Dermis blood vessel endothelial cell (primary cell): ENCODE measurements around the gene AIMP1. TPM values are rescaled to one million over a fixed set of nuclear protein-coding genes. Genes with fewer than 3 reads are reported as not detected.
"Not testable (repeated sequence)": the region's sequence is repeated elsewhere in the genome, so short reads cannot be mapped to it uniquely, and the experiment has no call there.

Experiments
- DNase-seq: peaks from one replicate; pipeline ENCODE4 v3.0.0; 2010
- total RNA-seq: library from RNA; depleted of rRNA; stranded (reverse); fragments of >200 nt; gene quantifications from 2 replicates; pipeline ENCODE4 v1.2.3, GENCODE V29; 2014

Gene AIMP1
- total RNA-seq, 1 donor from 2014 or later: 21.3 TPM

DNA sequence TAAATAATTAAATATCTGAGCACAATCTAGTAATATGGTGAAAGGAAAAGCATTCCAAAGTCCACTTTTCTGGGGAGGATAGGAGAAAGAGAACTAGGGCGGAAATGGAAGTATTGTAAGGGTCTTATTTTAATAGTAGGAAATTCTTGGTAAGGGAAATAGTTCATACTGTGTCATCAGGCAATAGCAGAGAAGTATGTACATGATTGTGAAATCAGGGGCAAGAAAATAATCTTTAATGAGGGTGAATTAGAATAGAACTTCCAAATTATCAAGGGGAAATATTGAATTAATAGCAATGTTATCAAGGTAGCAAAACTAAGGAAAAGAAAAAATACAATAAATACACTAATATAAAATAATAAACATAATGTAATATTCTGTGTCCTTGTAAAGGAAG is 37.4 kb downstream of the AIMP1 start:
- DNase-seq: no peak

DNA sequence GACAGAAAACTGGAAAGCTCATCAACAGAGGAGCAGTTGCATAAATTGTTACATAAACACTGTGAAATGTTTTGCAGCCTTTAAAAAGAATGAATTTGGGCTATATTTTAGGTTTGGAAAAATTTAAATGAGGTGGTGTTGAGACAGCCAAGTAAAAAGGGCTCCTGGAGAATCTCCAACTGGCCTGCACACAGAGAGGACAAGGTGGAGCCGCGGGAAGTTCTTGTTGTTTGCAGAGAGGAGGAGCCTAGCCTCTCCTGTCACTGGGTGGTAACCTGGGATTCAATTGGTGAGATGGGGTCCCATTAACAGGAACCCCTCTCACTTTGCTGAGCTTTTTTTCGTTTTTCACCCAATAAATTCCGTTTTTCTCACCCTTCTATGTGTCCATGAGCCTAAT is 38.8 kb downstream of the AIMP1 start:
- no peak for DNase-seq

DNA sequence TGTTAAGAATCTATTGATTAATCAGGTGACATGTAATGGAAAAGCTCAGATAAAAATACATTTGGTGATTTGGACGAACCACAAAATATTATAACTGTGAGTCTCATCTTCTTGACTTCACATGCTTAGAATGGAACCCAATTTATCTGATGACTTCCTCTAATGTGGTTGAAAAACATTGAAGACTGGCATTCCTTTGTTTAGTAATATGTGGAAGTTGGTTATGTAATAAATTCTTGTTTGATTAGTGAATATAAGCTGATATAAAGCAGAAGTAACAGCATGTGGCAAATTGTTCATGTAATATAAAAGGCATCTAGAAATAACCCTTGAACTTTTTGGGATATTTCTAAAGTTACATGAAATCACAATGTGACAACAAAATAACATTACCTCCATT is 42.5 kb downstream of the AIMP1 start:
- DNase-seq: no peak

DNA sequence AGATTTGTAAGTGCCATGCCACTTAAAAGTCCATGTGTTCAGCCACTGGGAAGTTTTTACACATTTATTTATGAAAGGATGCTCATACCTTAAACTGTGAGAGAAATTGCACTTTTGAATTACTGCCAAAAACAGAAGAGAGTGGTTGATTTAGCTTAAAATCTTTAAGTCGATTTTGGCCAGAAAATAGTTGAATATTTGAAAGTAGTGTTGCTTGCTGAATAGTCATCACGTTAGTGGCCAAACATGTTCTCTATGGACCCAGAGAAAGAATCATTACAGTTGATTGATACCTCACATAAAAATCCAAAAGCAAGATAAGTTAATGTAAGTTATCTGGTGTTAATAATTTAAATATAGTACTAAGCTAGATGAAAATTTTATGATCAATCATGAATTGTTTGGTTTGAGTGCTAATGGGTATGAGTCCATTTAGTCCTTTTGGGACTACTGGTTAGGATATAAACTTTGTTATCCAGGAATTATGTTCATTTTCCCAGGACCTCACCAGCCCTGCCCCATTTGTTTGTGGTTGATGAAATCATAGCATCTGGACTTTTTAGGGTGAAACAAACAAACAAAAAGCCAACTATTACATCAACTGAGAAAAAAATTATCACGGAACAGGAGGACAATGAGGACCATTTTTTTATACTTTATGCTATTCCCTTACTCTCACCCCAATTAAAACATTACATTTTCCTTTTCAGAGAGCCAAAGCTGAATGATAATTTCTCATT is 45.9 kb downstream of the AIMP1 start:
- no peak for DNase-seq

DNA sequence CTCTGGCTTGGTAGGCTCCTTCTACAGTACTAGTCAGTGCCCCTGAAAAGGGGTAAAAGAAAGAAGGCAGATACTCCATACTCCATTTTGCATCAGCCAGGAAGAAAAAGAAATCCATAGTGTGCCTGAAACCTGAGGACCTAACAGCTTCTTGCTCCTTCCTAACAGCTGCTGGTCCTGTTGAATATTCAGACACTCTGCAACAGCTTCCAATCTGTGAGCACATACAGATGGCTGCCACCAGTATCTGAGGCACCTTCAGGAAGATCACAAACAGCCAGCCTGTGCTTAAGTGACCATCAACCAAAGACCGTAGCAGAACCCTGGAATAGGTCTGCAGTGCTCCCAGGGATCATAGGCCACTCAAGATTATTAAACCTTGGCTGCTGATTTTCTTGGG is 47.9 kb downstream of the AIMP1 start:
- DNase-seq: no peak

DNA sequence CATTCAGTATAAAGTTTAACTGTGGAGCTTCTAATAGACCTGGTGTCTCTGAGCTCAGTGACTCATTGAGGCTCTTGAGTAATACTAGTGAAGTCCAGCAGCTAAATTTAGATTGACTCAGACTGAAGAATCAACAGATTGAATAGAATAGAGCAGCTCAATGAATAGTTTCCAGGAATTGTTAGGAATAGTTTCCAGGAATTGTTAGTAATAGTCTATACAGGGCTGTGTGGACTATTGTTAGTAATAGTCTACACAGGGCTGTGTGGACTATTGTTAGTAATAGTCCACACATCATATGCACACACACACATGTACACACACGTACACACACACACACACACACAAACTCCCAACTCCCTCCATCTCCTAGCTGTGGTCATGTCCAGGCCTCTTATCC is 49.3 kb downstream of the AIMP1 start:
- peak; percentile 91 for DNase-seq

DNA sequence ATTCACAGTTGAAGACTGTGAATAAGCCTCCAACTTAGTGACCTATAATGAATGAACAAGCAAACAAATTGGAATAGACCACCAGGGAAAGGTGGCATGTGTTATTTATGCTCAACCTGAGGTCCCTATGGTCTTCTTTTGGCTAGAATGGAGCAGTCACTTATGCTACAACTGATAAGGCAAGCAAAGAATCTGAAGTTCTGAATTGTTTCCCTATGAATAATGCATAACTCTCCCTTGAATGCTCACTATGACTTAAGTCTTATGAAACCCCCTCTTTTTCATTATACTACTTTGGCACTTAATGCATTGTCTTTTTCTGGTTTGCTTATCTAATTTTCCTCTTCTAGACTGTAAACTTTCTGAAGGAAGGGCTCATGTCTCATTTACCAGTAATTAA is 49.7 kb downstream of the AIMP1 start:
- DNase-seq: no peak

DNA sequence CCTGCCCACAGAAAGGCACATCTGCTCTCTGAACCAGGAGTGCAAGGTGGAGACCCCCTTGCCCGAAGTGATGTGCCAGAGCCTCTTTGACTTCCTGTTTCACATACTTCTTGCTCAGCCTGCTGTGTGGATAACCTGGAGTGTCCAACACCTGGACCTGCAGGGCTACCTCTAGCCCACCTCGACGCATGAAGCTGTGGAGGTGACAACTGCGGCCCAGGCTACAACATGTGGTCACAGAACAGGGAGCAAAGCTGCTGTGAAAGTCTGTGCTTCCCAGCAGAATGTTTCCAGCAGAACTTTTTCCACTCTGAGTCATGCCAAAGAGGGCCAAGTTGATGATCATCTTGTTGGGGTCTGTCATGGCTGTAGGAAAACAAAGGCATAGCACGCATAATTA is 50.7 kb downstream of the AIMP1 start:
- DNase-seq: no peak

DNA sequence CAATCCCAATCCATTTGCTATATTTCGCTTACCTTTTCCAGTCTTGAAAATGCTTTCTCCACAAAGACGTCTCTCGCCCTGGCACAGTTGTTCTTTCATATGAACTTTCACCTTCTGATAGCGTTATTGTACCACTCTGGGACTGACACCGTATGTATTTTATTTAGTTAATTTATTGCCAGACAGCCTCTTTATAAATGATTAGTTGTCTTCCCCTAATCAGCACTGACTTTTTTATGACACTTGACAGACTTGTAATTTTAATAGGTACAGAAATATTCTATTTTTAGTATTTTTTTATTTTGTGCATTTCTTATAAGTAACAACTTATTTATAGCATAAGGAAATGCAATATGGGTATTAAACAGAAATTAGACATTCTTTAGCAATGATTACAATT is 52.3 kb downstream of the AIMP1 start, which contains the start of gene GIMD1:
Gene GIMD1, minus strand, starts transcription at position 101 of the 400 bp plus-strand sequence. CDS start 1,343 bp downstream, outside the sequence.
- DNase-seq: no peak

DNA sequence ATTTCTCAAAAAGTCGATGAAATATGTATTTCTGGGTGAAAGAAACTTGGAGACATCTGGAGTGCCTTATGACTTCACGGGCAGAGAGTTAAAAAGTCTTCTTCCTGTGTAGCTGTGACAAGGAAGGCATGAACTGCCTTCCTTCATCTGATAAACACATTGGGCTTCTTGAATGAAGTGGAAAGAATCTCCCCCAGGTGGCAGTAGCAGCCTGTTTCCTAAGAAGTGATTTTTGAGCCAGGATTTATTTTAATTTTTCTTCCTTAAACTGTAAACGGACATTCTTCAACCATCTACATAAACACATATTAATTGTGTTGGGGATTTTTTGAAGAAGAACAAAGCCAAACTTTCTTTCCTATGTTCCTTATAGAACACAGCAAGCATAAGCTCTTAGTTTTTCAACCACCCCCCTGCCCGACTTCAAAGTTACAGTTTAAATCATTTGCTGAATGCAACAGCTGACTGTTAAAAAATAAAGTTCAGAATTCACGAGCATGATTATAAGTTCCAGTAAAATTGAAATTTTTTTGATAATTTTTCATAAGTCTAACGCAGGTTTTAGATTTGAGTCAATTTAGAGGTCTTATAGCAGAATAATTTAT is 53.2 kb downstream of the AIMP1 start:
- DNase-seq: peak; percentile 90

DNA sequence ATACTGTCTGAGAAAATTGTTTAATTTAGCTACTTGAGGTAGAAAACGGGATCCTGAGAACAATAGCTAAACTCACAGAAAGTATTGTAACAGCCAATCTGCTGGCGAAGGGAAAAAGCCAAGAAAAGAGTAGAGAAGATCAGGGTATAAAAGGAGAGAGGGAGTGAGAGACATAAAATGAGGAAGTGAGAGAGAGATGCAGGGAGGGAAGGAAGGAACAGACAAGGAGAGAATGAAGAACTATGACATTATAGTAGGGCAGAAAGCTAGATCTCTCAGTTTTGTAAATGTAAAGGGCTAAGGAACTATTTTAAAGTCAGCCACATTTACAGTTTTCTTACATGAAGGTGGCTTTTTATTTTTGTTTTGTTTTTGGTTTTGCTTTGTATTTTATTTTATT is 53.9 kb downstream of the AIMP1 start:
- no peak for DNase-seq

DNA sequence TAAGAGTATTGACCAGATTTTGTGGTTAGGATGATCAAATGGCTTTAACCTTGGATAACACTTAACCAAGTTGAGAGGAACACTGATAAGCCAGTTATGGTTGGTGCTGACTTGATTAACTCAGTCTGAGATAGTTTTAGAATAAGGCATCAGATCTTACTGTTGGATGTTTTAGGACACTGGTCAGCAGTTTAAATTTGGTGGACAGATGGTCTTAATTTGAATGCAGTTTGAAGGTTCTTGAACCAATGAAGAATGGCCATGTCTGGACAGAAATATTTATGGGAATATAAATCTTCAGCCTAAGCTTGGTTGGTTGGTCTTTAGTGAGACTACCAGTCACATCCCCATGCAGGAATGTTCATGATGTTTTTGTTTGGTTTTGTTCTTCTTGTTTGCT is 54.8 kb downstream of the AIMP1 start:
- no peak for DNase-seq

DNA sequence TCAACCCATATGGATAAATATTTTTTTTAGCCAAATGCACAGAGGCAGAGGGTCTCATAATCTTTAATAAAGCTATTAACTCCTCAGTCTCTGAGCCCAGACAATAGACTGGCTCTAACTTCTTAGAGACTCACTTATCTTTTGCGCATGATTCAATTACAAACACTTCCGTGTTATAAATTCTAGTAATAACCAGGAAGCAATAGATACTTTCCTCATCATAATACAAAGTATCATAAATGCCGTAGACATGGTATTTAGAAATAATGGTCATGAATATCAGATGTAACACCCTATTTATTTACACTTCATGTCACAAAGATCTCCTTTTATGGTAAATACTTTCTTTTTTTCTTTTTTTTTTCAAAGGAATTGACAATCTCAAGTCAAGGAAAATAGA is 56.7 kb downstream of the AIMP1 start:
- no peak for DNase-seq

DNA sequence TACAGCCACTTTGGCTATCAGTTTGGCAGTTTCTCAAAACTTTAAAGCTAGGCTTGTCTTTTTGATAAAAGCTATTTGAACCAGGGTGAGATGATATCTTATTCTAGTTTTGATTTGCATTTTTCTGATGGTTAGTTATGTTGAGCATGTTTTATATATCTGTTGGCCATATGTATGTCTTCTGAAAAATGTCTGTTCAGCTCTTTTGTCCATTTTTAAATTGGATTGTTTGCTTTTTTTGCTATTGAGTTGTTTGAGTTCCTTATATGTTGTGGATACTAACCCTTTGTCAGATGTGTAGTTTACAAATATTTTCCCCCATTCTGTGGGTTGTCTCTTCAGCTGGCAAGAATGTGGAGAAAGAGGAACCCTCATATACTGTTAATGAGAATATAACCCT is 63.8 kb downstream of the AIMP1 start:
- DNase-seq: no peak

DNA sequence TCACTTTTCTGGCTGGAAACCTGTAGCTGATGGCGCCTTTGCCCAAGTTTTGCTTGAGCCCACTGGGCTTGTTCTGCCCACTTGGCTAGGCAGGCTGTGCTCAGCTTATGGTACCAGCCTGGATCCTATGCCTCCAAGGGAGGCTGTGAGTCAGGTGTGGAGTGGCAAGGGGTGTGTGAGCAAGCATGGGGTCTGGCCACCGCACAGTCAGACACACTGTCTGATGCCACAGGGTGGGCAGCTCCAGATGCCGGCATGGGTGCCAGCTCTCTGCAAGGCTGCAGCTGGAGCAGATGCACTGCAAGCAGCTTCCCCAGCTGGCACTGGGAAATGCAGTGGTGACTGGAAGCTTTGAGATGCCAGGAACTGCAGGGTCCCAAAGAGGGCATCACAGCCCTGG is 68.5 kb downstream of the AIMP1 start:
- DNase-seq: no peak

DNA sequence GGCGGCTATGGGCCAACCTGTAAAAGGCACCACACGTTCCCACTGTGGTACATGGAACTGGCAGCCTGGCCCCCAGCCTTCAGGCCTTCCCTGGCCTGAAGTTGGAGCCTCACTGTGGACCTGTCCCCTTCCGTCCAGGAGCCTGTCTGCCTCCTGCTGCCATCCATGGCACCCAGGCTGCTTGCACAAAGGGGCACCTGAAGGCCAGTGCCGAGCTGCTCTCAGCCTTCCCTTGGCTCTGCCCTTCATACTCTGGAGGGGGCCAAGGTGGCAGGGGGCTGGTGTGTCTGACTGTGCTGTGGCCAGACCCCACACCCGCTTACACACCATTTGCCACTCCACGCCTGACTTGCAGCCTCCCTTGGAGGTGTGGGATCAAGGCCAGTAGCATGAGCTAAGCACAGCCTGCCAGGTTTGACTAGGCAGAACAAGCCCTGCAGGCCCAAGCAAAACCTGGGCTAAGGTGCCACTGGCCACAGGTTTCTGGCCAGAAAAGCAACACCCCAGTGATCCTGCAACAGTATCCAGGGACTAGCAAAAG is 69.6 kb downstream of the AIMP1 start:
- DNase-seq: no peak

DNA sequence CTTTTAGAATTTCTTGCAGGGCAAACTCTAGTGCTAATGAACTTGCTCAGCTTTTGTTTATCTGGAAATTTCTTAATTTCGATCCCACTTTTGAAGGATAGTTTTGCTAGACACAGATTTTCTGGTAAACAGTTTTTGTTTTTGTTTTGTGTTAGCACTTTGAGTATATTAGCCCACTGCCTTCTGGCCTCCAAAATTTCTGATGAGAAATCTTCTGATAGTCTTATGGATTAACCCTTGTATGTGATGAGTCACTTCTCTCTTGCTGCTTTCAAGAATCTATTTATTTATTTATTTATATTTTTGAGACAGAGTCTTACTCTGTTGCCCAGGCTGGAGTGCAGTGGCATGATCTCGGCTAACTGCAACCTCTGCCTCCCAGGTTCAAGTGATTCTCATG is 79.2 kb downstream of the AIMP1 start:
- DNase-seq: no peak

DNA sequence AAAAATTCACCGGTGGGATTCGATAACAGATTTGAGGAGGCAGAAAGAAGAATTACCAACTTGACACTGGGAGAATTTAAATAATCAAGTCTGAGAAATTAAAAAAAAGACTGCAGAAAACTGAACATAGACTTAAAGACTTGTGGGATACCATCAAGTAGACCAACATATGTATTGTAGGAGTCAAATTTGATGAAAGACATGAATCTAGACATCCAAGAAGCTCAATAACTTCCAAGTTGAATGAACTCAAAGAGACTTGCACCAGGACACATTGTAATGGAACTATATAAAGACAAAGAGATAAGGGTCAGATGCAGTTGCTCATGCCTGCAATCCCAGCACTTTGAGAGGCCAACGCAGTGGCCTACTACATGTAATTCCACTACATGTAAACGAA is 82.5 kb downstream of the AIMP1 start:
- not testable (repeated sequence) for DNase-seq

Other genes starting within 250 kb of the AIMP1 start
- gene TBCK, start 341 bp upstream of the AIMP1 start, total RNA-seq: 34.5 and 44.1 TPM in 2 replicates
- gene GIMD1, start 52.2 kb downstream of the AIMP1 start, total RNA-seq: not detected in 2 replicates